HepG2 (cell line): ENCODE measurements around the gene OSBP. TPM values are rescaled to one million over a fixed set of nuclear protein-coding genes. Genes with fewer than 3 reads are reported as not detected.

Source experiments
- ARNTL ChIP-seq: sonication (generic); formaldehyde crosslinking; IDR thresholded peaks from 2 replicates; pipeline ENCODE4 v1.4.0; 2020; ENCODE audit warnings: mild to moderate bottlenecking, missing genetic modification reagents
- BHLHE40 ChIP-seq: IDR thresholded peaks from 2 replicates; pipeline ENCODE4 v1.6.1; 2011; ENCODE audit warnings: low read length, improper control_type of control experiment
- CCAR2 ChIP-seq: fragments of 200-400 bp; formaldehyde crosslinking; optimal IDR thresholded peaks from 2 replicates; pipeline ENCODE3; 2018; ENCODE audit warnings: low read depth, mild to moderate bottlenecking, low read length, moderate library complexity
- CHD4 ChIP-seq: fragments of 200-600 bp; sonication (generic); IDR thresholded peaks from 2 replicates; pipeline ENCODE4 v1.7.0; 2017; ENCODE audit warnings: mild to moderate bottlenecking, low read length, borderline replicate concordance
- ELF4 ChIP-seq: sonication (generic); formaldehyde crosslinking; IDR thresholded peaks from 2 replicates; pipeline ENCODE4 v1.5.0; 2020; ENCODE audit warnings: missing genetic modification reagents, mild to moderate bottlenecking, moderate library complexity, borderline replicate concordance
- EP300 ChIP-seq, 3 experiments: sonication (generic) in 1 of 3; formaldehyde crosslinking in 1 of 3; IDR thresholded peaks; 2 replicates each; pipeline versions ENCODE4 v1.5.1 to v1.6.1; 2011 to 2020; ENCODE audit warnings: low read depth in 2 of 3, low read length in 2 of 3, borderline replicate concordance in 1 of 3, improper control_type of control experiment in 1 of 3, mild to moderate bottlenecking in 1 of 3, missing genetic modification reagents in 1 of 3, moderate library complexity in 1 of 3
- EZH2 ChIP-seq: conservative IDR thresholded peaks from 2 replicates; pipeline ENCODE4 v1.6.1; 2012; ENCODE audit warnings: mild to moderate bottlenecking, low read depth, low read length, moderate library complexity
- FOXO1 ChIP-seq: sonication (generic); formaldehyde crosslinking; IDR thresholded peaks from 2 replicates; pipeline ENCODE4 v1.4.0; 2020; ENCODE audit warnings: missing genetic modification reagents
- GZF1 ChIP-seq: sonication (generic); formaldehyde crosslinking; IDR thresholded peaks from 2 replicates; pipeline ENCODE4 v1.5.1; 2020; ENCODE audit warnings: mild to moderate bottlenecking, missing genetic modification reagents
- KLF11 ChIP-seq: IDR thresholded peaks from 2 replicates; pipeline ENCODE4 v1.6.1; 2016; ENCODE audit warnings: missing compliant biosample characterization
- MATR3 ChIP-seq: sonication (generic); formaldehyde crosslinking; IDR thresholded peaks from 2 replicates; pipeline ENCODE4 v1.4.0; 2020; ENCODE audit warnings: missing genetic modification reagents
- NFE2 ChIP-seq: sonication (generic); formaldehyde crosslinking; IDR thresholded peaks from 2 replicates; pipeline ENCODE4 v1.4.0; 2020; ENCODE audit warnings: missing genetic modification reagents
- REPIN1 ChIP-seq: sonication (generic); formaldehyde crosslinking; IDR thresholded peaks from 2 replicates; pipeline ENCODE4 v1.8.0; 2022; ENCODE audit warnings: missing genetic modification reagents, low read depth, mild to moderate bottlenecking, borderline replicate concordance
- SP1 ChIP-seq, 2 experiments: fragments of 450-650 bp in 1 of 2; sonication (generic) in 1 of 2; formaldehyde crosslinking in 1 of 2; IDR thresholded peaks; 2 replicates each; pipeline versions ENCODE4 v1.4.0 to v1.6.1; 2016 to 2020; ENCODE audit warnings: missing genetic modification reagents in 1 of 2
- SUZ12 ChIP-seq: fragments of 150-350 bp; IDR thresholded peaks from 2 replicates; pipeline ENCODE4 v1.6.1; 2014; ENCODE audit warnings: low read depth, low read length
- ZFYVE20 ChIP-seq: sonication (generic); formaldehyde crosslinking; IDR thresholded peaks from 2 replicates; pipeline ENCODE4 v1.8.0; 2023; ENCODE audit warnings: low read depth, mild to moderate bottlenecking, moderate library complexity, missing genetic modification reagents, borderline replicate concordance
- ZMYM3 ChIP-seq: sonication (generic); formaldehyde crosslinking; IDR thresholded peaks from 2 replicates; pipeline ENCODE4 v1.5.1; 2020; ENCODE audit warnings: mild to moderate bottlenecking, missing genetic modification reagents
- ZNF20 ChIP-seq: sonication (generic); formaldehyde crosslinking; IDR thresholded peaks from 2 replicates; pipeline ENCODE4 v1.4.0; 2020; ENCODE audit warnings: mild to moderate bottlenecking, moderate library complexity, missing genetic modification reagents
- ZNF260 ChIP-seq: sonication (generic); formaldehyde crosslinking; IDR thresholded peaks from 2 replicates; pipeline ENCODE4 v1.4.0; 2020; ENCODE audit warnings: missing genetic modification reagents, low read depth, mild to moderate bottlenecking, borderline replicate concordance
- ZNF264 ChIP-seq: sonication (generic); formaldehyde crosslinking; IDR thresholded peaks from 2 replicates; pipeline ENCODE4 v1.4.0; 2020; ENCODE audit warnings: missing genetic modification reagents
- ZNF274 ChIP-seq: sonication (generic); formaldehyde crosslinking; IDR thresholded peaks from 2 replicates; pipeline ENCODE4 v1.5.1; 2020; ENCODE audit warnings: mild to moderate bottlenecking, missing genetic modification reagents
- ZNF280D ChIP-seq: sonication (generic); formaldehyde crosslinking; IDR thresholded peaks from 2 replicates; pipeline ENCODE4 v1.5.1; 2020; ENCODE audit warnings: mild to moderate bottlenecking, missing genetic modification reagents
- ZNF317 ChIP-seq: sonication (generic); formaldehyde crosslinking; IDR thresholded peaks from 2 replicates; pipeline ENCODE4 v1.5.0; 2020; ENCODE audit warnings: mild to moderate bottlenecking, missing genetic modification reagents
- ZNF44 ChIP-seq: sonication (generic); formaldehyde crosslinking; IDR thresholded peaks from 2 replicates; pipeline ENCODE4 v1.5.1; 2020; ENCODE audit warnings: mild to moderate bottlenecking, missing genetic modification reagents
- ZNF510 ChIP-seq: sonication (generic); formaldehyde crosslinking; IDR thresholded peaks from 2 replicates; pipeline ENCODE4 v1.4.0; 2020; ENCODE audit warnings: low read depth, mild to moderate bottlenecking, missing genetic modification reagents
- ZNF552 ChIP-seq: sonication (generic); formaldehyde crosslinking; IDR thresholded peaks from 2 replicates; pipeline ENCODE4 v1.9.0; 2022; ENCODE audit warnings: missing genetic modification reagents, mild to moderate bottlenecking, borderline replicate concordance
- ZNF563 ChIP-seq: sonication (generic); formaldehyde crosslinking; IDR thresholded peaks from 2 replicates; pipeline ENCODE4 v1.8.0; 2022; ENCODE audit warnings: mild to moderate bottlenecking, moderate library complexity, missing genetic modification reagents
- ZNF850 ChIP-seq: sonication (generic); formaldehyde crosslinking; conservative IDR thresholded peaks from 2 replicates; pipeline ENCODE4 v1.9.0; 2021; ENCODE audit warnings: mild to moderate bottlenecking, missing genetic modification reagents
- polyA plus RNA-seq, 8 experiments: library from polyadenylated mRNA; depleted of rRNA in 3 of 8; stranded (reverse) in 7 of 8; unstranded in 1 of 8; fragments of >200 nt; fragmentation: Illumina TruSeq in 4 of 8; extraction: Trizol in 4 of 8; gene quantifications; 2 replicates each; pipeline versions ENCODE4 v1.2.1 to v1.2.3, GENCODE V29; 2011 to 2016; ENCODE audit warnings: low read depth in 4 of 8, missing spikeins in 1 of 8, mixed read lengths in 1 of 8; ENCODE audit not compliant: insufficient read depth in 1 of 8
- total RNA-seq, 5 experiments: library from RNA; depleted of rRNA; stranded (reverse); fragments of >200 nt; fragmentation: Illumina TruSeq; extraction: Trizol; gene quantifications; 2 replicates each; pipeline ENCODE4 v1.2.3, GENCODE V29; 2016; ENCODE audit warnings: low read depth in 1 of 5
- TF ChIP-seq, protein P1 (sequence below): sonication (generic); formaldehyde crosslinking; IDR thresholded peaks from 2 replicates; pipeline ENCODE4 v1.5.0; 2020; ENCODE audit warnings: mild to moderate bottlenecking, missing genetic modification reagents

The OSBP gene
- total and polyA plus RNA-seq, 2 of the 13 experiments (the other 11 are each of a cell fraction or from before 2014, with no cell fraction given), result 12.1 to 13.5 TPM

GRCh38 chr11:59643390-59643789, 27.8 kb upstream of the OSBP start (continued):
- TF ChIP-seq, protein P1, sequence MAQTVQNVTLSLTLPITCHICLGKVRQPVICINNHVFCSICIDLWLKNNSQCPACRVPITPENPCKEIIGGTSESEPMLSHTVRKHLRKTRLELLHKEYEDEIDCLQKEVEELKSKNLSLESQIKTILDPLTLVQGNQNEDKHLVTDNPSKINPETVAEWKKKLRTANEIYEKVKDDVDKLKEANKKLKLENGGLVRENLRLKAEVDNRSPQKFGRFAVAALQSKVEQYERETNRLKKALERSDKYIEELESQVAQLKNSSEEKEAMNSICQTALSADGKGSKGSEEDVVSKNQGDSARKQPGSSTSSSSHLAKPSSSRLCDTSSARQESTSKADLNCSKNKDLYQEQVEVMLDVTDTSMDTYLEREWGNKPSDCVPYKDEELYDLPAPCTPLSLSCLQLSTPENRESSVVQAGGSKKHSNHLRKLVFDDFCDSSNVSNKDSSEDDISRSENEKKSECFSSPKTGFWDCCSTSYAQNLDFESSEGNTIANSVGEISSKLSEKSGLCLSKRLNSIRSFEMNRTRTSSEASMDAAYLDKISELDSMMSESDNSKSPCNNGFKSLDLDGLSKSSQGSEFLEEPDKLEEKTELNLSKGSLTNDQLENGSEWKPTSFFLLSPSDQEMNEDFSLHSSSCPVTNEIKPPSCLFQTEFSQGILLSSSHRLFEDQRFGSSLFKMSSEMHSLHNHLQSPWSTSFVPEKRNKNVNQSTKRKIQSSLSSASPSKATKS (CRISPR knock-in tag), result no peak
- TF ChIP-seq ZNF317 (CRISPR knock-in tag) (no peak), ELF4 (no peak), BHLHE40 (no peak), CCAR2 (no peak), ZNF260 (CRISPR knock-in tag) (no peak), ZNF280D (CRISPR knock-in tag) (no peak), ZMYM3 (CRISPR knock-in tag) (no peak), ZNF563 (CRISPR knock-in tag) (no peak), SUZ12 (no peak), NFE2 (CRISPR knock-in tag) (no peak), ZNF850 (CRISPR knock-in tag) (no peak), ZFYVE20 (CRISPR knock-in tag) (no peak), GZF1 (no peak), ZNF20 (CRISPR knock-in tag) (no peak), EZH2 (no peak), ZNF44 (CRISPR knock-in tag) (no peak), ZNF274 (CRISPR knock-in tag) (no peak), EP300 (IDR thresholded peaks at IDR 0.05; ENCODE audit: low read depth in 2 of 2, low read length in 2 of 2) (no peak), EP300 (CRISPR knock-in tag; IDR thresholded peaks at IDR 0.05; ENCODE audit: borderline replicate concordance) (no peak), FOXO1 (CRISPR knock-in tag) (no peak; the same call in 1 of the 2 replicates), ZNF264 (CRISPR knock-in tag) (no peak), REPIN1 (CRISPR knock-in tag) (no peak), ZNF552 (CRISPR knock-in tag) (no peak), MATR3 (CRISPR knock-in tag) (no peak), ARNTL (CRISPR knock-in tag) (no peak), SP1 (IDR thresholded peaks at IDR 0.05) (no peak), SP1 (CRISPR knock-in tag; IDR thresholded peaks at IDR 0.05) (no peak), ZNF510 (CRISPR knock-in tag) (no peak), KLF11 (CRISPR knock-in tag) (no peak), CHD4 (no peak)
